Trophoblast cell (in vitro differentiated cells and primary cell): Measurements from ENCODE around the gene SNAP25.

Experiments
- DNase-seq, 2 donors: peaks; one replicate each; pipeline ENCODE4 v3.0.0-alpha.2; 2016
- H2AFZ ChIP-seq: 2 replicates; pipeline ENCODE4 v1.6.1; 2013; ENCODE audit warnings: low read length, moderate library complexity, mild to moderate bottlenecking; ENCODE audit not compliant: insufficient read depth, poor library complexity
- H2AK5ac ChIP-seq: 2 replicates; pipeline ENCODE4 v1.6.1; 2013; ENCODE audit warnings: mild to moderate bottlenecking, low read length
- H2BK120ac ChIP-seq: 2 replicates; pipeline ENCODE4 v1.6.1; 2013; ENCODE audit warnings: low read length, mild to moderate bottlenecking, moderate library complexity; ENCODE audit not compliant: insufficient read depth, poor library complexity
- H2BK12ac ChIP-seq: 2 replicates; pipeline ENCODE4 v1.6.1; 2013; ENCODE audit warnings: mild to moderate bottlenecking, low read length, moderate library complexity
- H2BK5ac ChIP-seq: 2 replicates; pipeline ENCODE4 v1.6.1; 2013; ENCODE audit warnings: low read length, low read depth, moderate library complexity, mild to moderate bottlenecking; ENCODE audit not compliant: poor library complexity
- H3K14ac ChIP-seq: 2 replicates; pipeline ENCODE4 v1.6.1; 2013; ENCODE audit warnings: mild to moderate bottlenecking, low read length
- H3K18ac ChIP-seq: 2 replicates; pipeline ENCODE4 v1.6.1; 2013; ENCODE audit warnings: mild to moderate bottlenecking, low read length
- H3K23ac ChIP-seq: 2 replicates; pipeline ENCODE4 v1.6.1; 2013; ENCODE audit warnings: low read length
- H3K27ac ChIP-seq: 2 replicates; pipeline ENCODE4 v1.5.1; 2013; ENCODE audit warnings: low read depth, mild to moderate bottlenecking, inconsistent platforms, low read length, moderate library complexity
- H3K27me3 ChIP-seq: 2 replicates; pipeline ENCODE4 v1.6.1; 2013; ENCODE audit warnings: inconsistent platforms, mild to moderate bottlenecking, low read length, moderate library complexity; ENCODE audit not compliant: insufficient read depth
- H3K36me3 ChIP-seq, 2 experiments: 1 replicate in 1 of 2; 2 replicates in 1 of 2; pipeline ENCODE4 v1.6.1; 2013; ENCODE audit warnings: low read length in 2 of 2, mild to moderate bottlenecking in 2 of 2, moderate library complexity in 1 of 2; ENCODE audit not compliant: insufficient read depth in 2 of 2, control insufficient read depth in 1 of 2
- H3K4ac ChIP-seq: 2 replicates; pipeline ENCODE4 v1.6.1; 2013; ENCODE audit warnings: low read depth, mild to moderate bottlenecking, low read length, moderate library complexity
- H3K4me1 ChIP-seq, 2 experiments: 1 replicate in 1 of 2; 2 replicates in 1 of 2; pipeline ENCODE4 v1.6.1; 2013; ENCODE audit warnings: low read length in 2 of 2, mild to moderate bottlenecking in 2 of 2, moderate library complexity in 1 of 2; ENCODE audit not compliant: insufficient read depth in 2 of 2, control insufficient read depth in 1 of 2
- H3K4me2 ChIP-seq: 2 replicates; pipeline ENCODE4 v1.6.1; 2013; ENCODE audit warnings: inconsistent platforms, mild to moderate bottlenecking, low read length, moderate library complexity
- H3K4me3 ChIP-seq: 2 replicates; pipeline ENCODE4 v1.5.1; 2013; ENCODE audit warnings: mild to moderate bottlenecking, low read depth, low read length, inconsistent platforms
- H3K79me1 ChIP-seq: one replicate; pipeline ENCODE4 v1.6.1; 2013; ENCODE audit warnings: low read length
- H3K79me2 ChIP-seq: 2 replicates; pipeline ENCODE4 v1.6.1; 2013; ENCODE audit warnings: low read length, mild to moderate bottlenecking; ENCODE audit not compliant: control insufficient read depth, insufficient read depth, poor library complexity
- H3K9ac ChIP-seq: 2 replicates; pipeline ENCODE4 v1.6.1; 2013; ENCODE audit warnings: mild to moderate bottlenecking, low read length
- H3K9me3 ChIP-seq: 2 replicates; pipeline ENCODE4 v1.6.1; 2013; ENCODE audit warnings: low read depth, mild to moderate bottlenecking, control low read depth, inconsistent platforms, low read length; ENCODE audit not compliant: insufficient read depth
- H4K12ac ChIP-seq: 2 replicates; pipeline ENCODE4 v1.6.1; 2013; ENCODE audit warnings: low read depth, mild to moderate bottlenecking, low read length, moderate library complexity
- H4K8ac ChIP-seq: 2 replicates; pipeline ENCODE4 v1.6.1; 2013; ENCODE audit warnings: low read depth, mild to moderate bottlenecking, low read length, moderate library complexity
- H4K91ac ChIP-seq: one replicate; pipeline ENCODE4 v1.6.1; 2013; ENCODE audit warnings: low read depth, mild to moderate bottlenecking, low read length, moderate library complexity
- WGBS: extraction: QIAGEN DNeasy Blood & Tissue Kit; methylation state at CpG from one replicate; pipeline ENCODE4 v1.1.7; 2013; ENCODE audit warnings: missing lambda C conversion rate; ENCODE audit not compliant: insufficient read length, insufficient coverage; ENCODE audit errors: extremely low coverage; 5-methylcytosine and 5-hydroxymethylcytosine counted together

Gene SNAP25

GRCh38 chr20:10239954-10240353 is 21.3 kb downstream of the SNAP25 start:
- Histone ChIP-seq H3K27ac (no peak overlapping the region), H3K9ac (no peak overlapping the region), H3K18ac (no peak overlapping the region), H3K4me2 (no peak overlapping the region), H4K91ac (no peak overlapping the region), H2AK5ac (no peak overlapping the region), H2AFZ (no peak overlapping the region), H3K79me1 (no peaks in the 10 kb centered on the region), H4K8ac (no peak overlapping the region), H3K4me1 (no peaks in the 10 kb centered on the region), H2BK12ac (no peak overlapping the region), H3K14ac (no peak overlapping the region), H3K23ac (no peak overlapping the region), H2BK120ac (no peak overlapping the region), H3K36me3 (no peaks in the 10 kb centered on the region), H4K12ac (no peak overlapping the region), H3K4ac (no peak overlapping the region), H3K27me3 (no peaks in the 10 kb centered on the region), H3K4me3 (no peak overlapping the region), H2BK5ac (no peak overlapping the region), H3K79me2 (no peaks in the 10 kb centered on the region), H3K9me3 (no peaks in the 10 kb centered on the region)
- no peak for DNase-seq
- no CpG with 5 or more reads among the region's 4 CpGs for WGBS

GRCh38 chr20:10240655-10241054 is 22.0 kb downstream of the SNAP25 start:
- H2AFZ ChIP-seq: no peak overlapping the region
- no peak overlapping the region for H3K23ac ChIP-seq
- H2BK120ac ChIP-seq: no peak overlapping the region
- H2AK5ac ChIP-seq: no peak overlapping the region
- H3K4me1 ChIP-seq: no peaks in the 10 kb centered on the region
- no peaks in the 10 kb centered on the region for H3K9me3 ChIP-seq
- no peak overlapping the region for H3K14ac ChIP-seq
- no peak overlapping the region for H4K91ac ChIP-seq
- H3K79me1 ChIP-seq: no peaks in the 10 kb centered on the region
- no peak overlapping the region for H4K8ac ChIP-seq
- no peaks in the 10 kb centered on the region for H3K36me3 ChIP-seq
- H3K79me2 ChIP-seq: no peaks in the 10 kb centered on the region
- no peak overlapping the region for H3K4ac ChIP-seq
- H3K4me3 ChIP-seq: no peak overlapping the region
- H2BK12ac ChIP-seq: no peak overlapping the region
- DNase-seq: no peak
- no peak overlapping the region for H3K4me2 ChIP-seq
- no peak overlapping the region for H4K12ac ChIP-seq
- H2BK5ac ChIP-seq: no peak overlapping the region
- no peak overlapping the region for H3K18ac ChIP-seq
- H3K27ac ChIP-seq: no peak overlapping the region
- no peaks in the 10 kb centered on the region for H3K27me3 ChIP-seq
- no peak overlapping the region for H3K9ac ChIP-seq
- no CpG with 5 or more reads among the region's 8 CpGs for WGBS

- WGBS: no CpG with 5 or more reads among the region's 2 CpGs
Measured at GRCh38 chr20:10242166-10242565, 23.5 kb downstream of the SNAP25 start.

GRCh38 chr20:10247440-10247839 is 28.8 kb downstream of the SNAP25 start:
- Histone ChIP-seq H3K79me2 (no peaks in the 10 kb centered on the region), H3K4ac (no peak overlapping the region)
- WGBS: no CpG with 5 or more reads among the region's 3 CpGs

More at GRCh38 chr20:10242166-10242565, 23.5 kb downstream of the SNAP25 start:
- H4K91ac ChIP-seq: no peak overlapping the region
- no peak for DNase-seq
- no peaks in the 10 kb centered on the region for H3K79me1 ChIP-seq
- no peaks in the 10 kb centered on the region for H3K9me3 ChIP-seq
- no peak overlapping the region for H3K4me2 ChIP-seq
- H3K4ac ChIP-seq: no peak overlapping the region
- no peak overlapping the region for H3K14ac ChIP-seq
- no peak overlapping the region for H4K12ac ChIP-seq
- no peaks in the 10 kb centered on the region for H3K27me3 ChIP-seq
- no peak overlapping the region for H3K23ac ChIP-seq
- no peak overlapping the region for H4K8ac ChIP-seq
- no peak overlapping the region for H2BK5ac ChIP-seq
- no peak overlapping the region for H3K9ac ChIP-seq
- H3K18ac ChIP-seq: no peak overlapping the region
- no peaks in the 10 kb centered on the region for H3K4me1 ChIP-seq
- no peaks in the 10 kb centered on the region for H3K36me3 ChIP-seq
- no peak overlapping the region for H3K27ac ChIP-seq
- H2AFZ ChIP-seq: no peak overlapping the region
- no peak overlapping the region for H2BK12ac ChIP-seq
- H2AK5ac ChIP-seq: no peak overlapping the region
- H3K79me2 ChIP-seq: no peaks in the 10 kb centered on the region
- no peak overlapping the region for H2BK120ac ChIP-seq
- no peak overlapping the region for H3K4me3 ChIP-seq

More at GRCh38 chr20:10247440-10247839, 28.8 kb downstream of the SNAP25 start:
- Histone ChIP-seq H3K9me3 (no peaks in the 10 kb centered on the region), H3K4me3 (no peak overlapping the region), H3K18ac (no peak overlapping the region), H4K12ac (no peak overlapping the region), H2AK5ac (no peak overlapping the region), H3K14ac (no peak overlapping the region), H3K36me3 (no peaks in the 10 kb centered on the region), H2BK5ac (no peak overlapping the region), H2BK120ac (no peak overlapping the region), H3K27ac (no peak overlapping the region), H3K23ac (no peak overlapping the region), H4K91ac (no peak overlapping the region), H4K8ac (no peak overlapping the region), H3K4me2 (no peak overlapping the region), H3K79me1 (no peaks in the 10 kb centered on the region), H3K9ac (no peak overlapping the region), H2BK12ac (no peak overlapping the region), H3K4me1 (no peaks in the 10 kb centered on the region), H3K27me3 (no peaks in the 10 kb centered on the region), H2AFZ (no peak overlapping the region)
- no peak for DNase-seq
